NCI-H1092 treated with DMSO at 0.1 percent for 48 hours (cell line): ENCODE results near the gene NQO2.

ENCODE experiments used
- DNase-seq: peaks from one replicate; lab custom pipeline; 2025; lab: John Stamatoyannopoulos, UW

Gene NQO2

DNA sequence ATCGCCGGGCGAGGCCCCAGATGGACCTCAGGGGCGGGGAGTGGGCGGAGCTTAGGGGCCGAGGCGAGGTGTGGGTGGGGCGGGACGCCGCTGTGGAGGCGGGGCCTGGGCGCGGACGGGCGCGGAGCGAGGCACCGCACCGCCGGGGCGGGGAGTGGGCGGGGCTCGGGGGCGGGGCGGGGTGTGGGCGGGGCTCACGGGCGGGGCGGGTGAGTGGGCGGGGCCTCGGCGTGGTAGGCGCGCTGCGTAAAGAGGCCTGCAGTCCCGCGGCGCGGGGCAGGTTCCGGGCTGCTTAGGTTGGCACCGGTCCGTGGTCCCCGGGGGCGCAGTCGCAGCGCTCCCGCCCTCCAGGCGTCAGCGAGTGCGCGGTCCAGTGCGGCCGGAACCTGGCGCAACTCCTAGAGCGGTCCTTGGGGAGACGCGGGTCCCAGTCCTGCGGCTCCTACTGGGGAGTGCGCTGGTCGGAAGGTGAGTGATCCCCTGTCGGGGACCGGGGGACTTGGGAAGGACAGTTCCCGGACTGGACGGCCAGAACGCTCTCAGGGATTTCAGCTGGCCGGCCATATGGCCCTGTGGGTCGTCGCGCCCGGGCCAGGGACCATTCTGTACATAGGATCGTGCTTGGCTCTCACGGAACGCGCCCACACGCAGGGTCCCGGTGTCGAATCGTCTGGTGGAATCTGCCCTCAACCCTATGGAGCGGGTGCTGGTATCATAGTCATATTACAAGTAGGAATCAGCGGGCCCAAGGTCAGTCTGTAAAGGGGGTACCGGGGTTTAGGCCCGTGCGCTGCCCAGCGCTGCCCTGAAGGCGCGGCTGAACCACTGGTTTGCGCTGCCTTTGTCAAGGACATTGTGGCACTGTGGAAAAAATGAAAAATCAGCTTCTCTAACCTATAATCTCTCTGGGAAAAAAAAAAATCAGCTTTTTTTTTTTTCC, at the start of gene NQO2:
TSS of gene NQO2 (plus strand) at position 277 of the 940 bp plus-strand sequence. CDS start 6,659 bp downstream, outside the sequence.
- DNase-seq: peak; percentile 42

DNA sequence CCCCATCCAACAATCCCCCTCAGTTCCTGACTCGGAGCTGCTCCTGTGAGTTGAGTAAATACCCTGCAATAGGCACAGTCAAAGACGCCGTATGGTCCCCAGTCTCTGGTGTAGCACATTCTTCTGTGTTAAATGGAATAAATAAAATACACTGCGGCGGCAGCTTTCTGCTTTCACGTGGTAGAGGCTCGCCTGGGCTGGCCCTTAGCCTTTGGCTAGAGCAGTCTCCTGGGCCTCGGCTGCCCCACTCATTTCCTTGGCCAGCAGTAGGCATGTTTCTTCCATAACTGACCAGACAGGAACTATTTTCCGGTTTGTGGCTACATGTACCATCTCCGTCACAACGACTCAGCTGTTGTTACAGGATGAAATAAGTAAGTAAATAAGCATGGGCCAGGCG, 49.0 kb upstream of the NQO2 start:
- no peak for DNase-seq

GRCh38 chr6:2951728-2952127, 48.0 kb upstream of the NQO2 start:
- DNase-seq: no peak

DNA sequence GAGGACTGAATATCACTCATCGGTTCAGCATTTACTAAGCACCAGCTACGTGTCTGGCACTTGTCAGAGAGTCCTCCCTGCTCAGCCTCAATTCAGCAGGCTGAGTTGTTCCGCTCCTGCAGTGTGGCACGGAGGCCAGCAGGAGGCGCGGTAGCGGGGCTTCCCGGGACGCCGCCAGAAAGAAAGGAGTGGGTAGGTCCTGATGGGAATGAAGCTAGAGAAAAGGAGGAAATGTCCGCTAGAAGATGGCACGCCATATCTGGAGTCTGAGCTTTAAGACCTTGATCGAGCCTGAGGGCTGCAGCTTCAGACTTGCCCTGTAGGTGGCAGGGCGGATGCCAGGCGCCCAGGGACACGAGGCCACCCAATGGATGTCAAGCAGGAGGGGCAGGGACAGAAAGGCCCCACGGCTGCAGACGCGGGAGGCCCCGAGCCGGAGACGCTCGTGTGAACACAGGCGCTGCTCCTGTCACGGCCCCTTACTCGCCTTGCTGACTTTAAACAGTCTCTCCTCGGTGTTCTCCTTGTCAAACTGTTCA, 47.1 kb upstream of the NQO2 start:
- peak; percentile 29 for DNase-seq

- no peak for DNase-seq
Measured at GRCh38 chr6:2953098-2953497, 46.6 kb upstream of the NQO2 start.

DNA sequence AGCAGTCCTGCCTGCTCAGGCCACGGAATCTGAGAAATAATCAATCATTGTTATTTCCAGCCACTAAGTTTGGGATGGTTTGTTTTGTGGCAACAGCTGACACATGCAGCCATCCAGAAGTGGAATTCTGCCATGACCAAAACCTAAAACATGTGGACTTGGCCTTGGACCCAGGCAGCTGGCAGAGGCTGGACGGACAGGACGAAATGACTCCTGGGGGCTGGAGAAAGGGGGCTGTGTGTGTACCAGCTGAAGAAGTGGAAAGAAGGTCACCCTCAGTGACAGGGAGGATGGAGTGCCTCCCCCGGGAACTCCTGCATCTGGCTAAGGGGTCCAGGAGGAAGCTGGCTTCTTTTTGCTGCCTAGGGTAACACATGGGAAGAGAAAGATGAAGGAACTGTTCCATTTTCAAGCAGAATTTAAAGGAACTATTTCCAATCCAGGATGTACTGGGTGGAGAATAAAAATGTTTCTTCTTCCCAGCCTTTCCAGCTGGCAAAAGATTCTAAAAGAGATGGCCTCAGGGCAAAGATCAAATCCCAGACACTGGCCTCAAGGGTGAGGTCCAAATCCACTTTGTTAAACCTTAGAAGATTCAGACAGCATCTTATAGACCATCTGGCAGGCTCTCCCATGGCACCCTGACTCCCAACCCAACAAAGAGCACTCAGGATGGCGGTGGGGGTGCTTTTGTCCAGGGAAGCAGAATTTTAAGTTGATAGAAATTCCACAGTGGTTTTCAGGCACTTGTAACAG, 42.6 kb upstream of the NQO2 start:
- DNase-seq: no peak

DNA sequence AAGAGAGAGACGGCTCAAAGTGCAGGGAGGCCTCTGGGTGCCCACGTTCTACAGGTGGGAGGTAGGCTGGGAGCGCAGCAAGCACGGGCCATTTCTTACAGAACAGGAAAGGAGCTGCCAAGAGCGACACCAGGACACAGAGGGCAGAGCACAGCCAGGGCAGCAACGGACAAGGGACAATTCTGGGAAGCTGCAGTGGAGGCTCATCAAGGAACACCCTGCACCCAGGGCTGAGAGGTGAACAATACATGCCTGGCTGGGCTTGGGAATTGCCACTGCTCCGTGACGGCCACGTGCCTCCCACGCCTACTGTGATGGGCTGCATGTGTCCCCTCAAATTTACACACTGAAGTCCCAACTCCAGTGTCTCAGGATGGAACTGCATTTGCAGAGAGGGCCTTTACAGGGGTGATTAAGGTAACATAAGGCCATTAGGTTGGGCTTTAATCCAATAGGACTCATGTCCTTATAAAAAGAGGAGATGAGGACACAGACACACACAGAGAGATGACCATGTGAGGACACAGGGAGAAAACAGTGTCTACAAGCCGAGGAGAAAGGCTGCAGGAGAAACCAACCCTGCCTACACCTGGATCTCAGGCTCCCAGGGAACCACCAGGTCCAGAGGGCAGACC, 41.9 kb upstream of the NQO2 start:
- no peak for DNase-seq

- DNase-seq: no peak
Measured at GRCh38 chr6:2958331-2958711, 41.4 kb upstream of the NQO2 start.

DNA sequence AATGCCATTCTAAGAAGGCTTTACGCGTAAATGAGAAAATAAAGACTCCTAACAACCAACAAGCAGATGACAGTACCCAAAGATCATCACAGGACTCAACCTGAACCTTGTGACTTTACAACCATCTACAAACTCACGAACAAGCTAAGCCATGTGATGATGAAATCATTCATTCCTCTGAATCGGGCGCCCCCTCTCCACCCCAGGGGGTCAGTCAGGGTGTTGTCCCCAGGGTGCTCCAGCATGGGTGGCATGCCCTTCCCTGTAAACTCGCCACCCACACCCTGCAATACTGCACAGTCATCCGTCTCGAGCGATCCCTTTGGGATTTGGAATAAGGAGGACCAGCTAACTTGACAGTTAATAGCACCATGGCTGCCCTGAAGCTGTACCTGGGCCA, 40.9 kb upstream of the NQO2 start:
- no peak for DNase-seq

GRCh38 chr6:2959909-2960719, 39.6 kb upstream of the NQO2 start:
- DNase-seq: no peak

DNA sequence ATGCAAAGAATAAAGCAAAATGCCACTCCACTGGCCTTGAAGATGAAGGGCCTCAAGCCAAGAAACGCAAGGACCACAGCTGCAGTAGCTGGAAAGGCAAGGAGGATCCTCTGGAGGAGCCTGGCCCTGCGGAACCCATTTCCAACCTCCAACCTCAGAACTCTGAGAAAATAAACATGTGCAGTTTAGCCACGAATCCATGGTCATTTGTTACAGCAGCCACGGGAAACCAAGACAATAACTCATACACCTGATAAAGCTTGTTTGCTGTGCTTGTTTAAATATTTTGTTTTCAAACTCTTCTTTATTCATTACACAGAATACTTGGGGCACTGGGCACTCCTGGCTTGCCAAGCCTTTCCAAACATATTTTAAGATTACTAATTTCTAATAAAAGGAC, 38.8 kb upstream of the NQO2 start:
- no peak for DNase-seq

- no peak for DNase-seq
Measured at GRCh38 chr6:2961506-2961905, 38.2 kb upstream of the NQO2 start.

GRCh38 chr6:2962004-2962403, 37.7 kb upstream of the NQO2 start:
- no peak for DNase-seq

DNA sequence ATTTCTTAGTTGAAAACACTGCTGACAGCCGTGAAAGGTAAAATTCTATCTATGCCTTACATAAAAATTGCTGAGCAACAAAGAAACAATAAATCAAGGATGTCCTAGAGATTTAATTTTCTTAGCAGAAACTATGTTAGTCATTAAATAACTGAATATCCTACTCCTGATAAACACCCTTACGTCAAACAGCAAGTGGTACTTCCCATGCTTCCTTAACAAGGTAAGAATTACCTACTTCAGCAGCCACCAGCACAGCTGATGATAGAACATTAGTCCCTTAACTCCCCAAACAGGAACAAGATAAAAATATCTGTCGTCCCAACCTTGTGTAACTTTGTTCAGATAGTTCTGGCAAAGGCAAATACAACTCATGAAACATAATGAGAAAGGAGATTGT, 37.1 kb upstream of the NQO2 start:
- DNase-seq: no peak

DNA sequence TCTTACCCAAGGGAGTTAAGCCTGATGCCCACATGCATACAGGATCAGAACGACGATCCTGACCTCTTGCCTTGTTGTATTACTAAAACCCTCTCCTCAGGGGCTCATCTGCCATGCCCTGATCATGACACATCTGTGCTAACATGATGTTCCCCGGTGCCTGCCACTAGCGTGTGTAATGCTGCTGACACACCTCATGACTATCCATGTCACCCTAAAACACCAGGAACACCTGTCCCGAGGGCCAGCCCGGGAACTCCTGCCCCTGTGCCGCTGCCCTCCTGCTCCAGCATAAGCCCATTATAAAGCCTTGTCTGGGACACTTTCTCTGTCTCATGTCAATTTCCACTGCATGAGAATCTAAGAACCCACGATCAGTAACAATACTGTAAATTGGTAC, 35.9 kb upstream of the NQO2 start:
- DNase-seq: no peak

DNA sequence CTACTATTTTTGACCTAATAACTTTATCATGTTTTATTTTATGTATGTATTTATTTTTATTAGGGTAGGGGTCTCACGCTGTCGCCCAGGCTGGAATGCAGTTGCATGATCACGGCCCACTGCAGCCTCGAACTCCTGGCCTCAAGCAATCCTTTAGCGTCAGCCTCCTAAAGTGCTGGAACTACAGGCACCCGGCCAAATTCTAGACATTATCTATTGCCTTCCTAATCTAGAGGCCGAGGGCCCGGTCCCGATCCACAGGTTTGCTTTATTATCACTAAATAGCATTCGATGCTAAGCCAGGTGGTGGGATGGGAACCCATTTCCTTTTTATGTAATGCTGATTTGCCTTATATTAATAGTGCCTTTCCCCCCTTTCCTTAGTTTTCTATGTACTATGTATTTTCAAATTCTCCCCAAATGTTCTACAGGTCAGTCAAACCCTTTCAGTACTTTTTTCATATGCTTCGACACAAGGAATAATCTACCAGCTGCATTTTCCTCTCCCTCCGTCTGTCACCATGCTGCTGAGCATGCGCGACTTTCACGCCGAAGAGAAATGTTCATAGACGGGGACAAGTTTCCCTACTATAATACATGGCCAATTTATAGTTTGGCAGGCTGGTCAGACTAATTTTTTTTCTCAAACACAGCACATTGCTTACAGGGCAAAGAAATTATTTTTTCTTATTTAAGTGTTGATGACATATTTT, 34.7 kb upstream of the NQO2 start:
- DNase-seq: no peak

GRCh38 chr6:2966347-2966746, 33.3 kb upstream of the NQO2 start:
- DNase-seq: no peak

GRCh38 chr6:2967936-2968335, 31.8 kb upstream of the NQO2 start:
- DNase-seq: no peak

DNA sequence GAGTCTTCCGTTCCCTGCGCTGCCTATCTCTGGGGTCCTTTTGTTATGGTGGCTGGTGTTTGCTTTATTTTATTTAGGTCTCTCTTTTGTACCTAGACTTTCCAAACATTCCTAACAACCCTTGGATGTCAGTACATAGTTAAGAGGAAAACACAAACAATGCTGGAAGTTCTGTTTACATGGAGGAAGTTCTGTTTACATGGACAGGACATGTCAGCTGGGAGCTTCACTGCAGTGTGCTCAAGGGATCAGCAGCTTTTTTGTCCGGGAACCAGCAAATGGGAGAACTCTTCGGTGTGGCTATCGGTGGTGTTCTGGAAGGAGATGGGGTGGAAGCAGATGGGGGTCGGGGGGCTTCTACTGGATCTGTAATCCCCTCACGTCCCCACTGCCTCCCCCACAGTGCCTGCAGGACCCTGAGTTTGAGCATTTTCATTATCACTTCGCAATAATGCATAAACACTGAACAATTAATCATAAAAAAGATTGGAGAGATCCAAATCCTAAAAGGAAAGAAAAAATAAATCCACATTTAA, 31.0 kb upstream of the NQO2 start:
- DNase-seq: no peak

- DNase-seq: no peak
Measured at GRCh38 chr6:2969549-2969948, 30.1 kb upstream of the NQO2 start.
